Neural crest cell (in vitro differentiated cells): ENCODE measurements around the gene WWOX. TPM values are rescaled to one million over a fixed set of nuclear protein-coding genes. Genes with fewer than 3 reads are reported as not detected.
A peak's percentile ranks its signal among the peaks of the same experiment; 100 is the strongest.

Experiments
- DNase-seq: peaks from one replicate; pipeline ENCODE4 v3.0.0; 2021; ENCODE audit warnings: low read depth, mixed read lengths, low spot score
- H3K27ac Mint-ChIP-seq: one replicate; pipeline ENCODE4 v1.8.0; 2021; ENCODE audit warnings: mild to moderate bottlenecking, mixed read lengths; ENCODE audit not compliant: unreplicated experiment
- H3K27me3 Mint-ChIP-seq: 2 replicates; pipeline ENCODE4 v1.8.0; 2021; ENCODE audit warnings: low read depth, mild to moderate bottlenecking, mixed read lengths
- H3K36me3 Mint-ChIP-seq: 2 replicates; pipeline ENCODE4 v1.8.0; 2021; ENCODE audit warnings: low read depth, mild to moderate bottlenecking, mixed read lengths
- H3K4me1 Mint-ChIP-seq: 2 replicates; pipeline ENCODE4 v1.8.0; 2021; ENCODE audit warnings: mixed read lengths
- H3K4me3 Mint-ChIP-seq: one replicate; pipeline ENCODE4 v1.8.0; 2021; ENCODE audit warnings: mild to moderate bottlenecking, mixed read lengths
- H3K9me3 Mint-ChIP-seq: 2 replicates; pipeline ENCODE4 v1.8.0; 2021; ENCODE audit warnings: mixed read lengths
- CTCF ChIP-seq: fragments of 200-600 bp; sonication (generic); conservative IDR thresholded peaks from 2 replicates; pipeline ENCODE4 v1.5.0; 2021; ENCODE audit warnings: antibody characterized with exemption, mild to moderate bottlenecking
- total RNA-seq: library from RNA; stranded (reverse); gene quantifications from 2 replicates; pipeline ENCODE4 v1.2.1, GENCODE V29; 2021

WWOX gene
- total RNA-seq, 1 donor from 2014 or later, result 30.5 TPM

GRCh38 chr16:78183437-78184237 is 84.2 kb downstream of the WWOX start:
- Mint-ChIP-seq H3K4me3 (no peak overlapping the region), H3K27ac (no peak overlapping the region), H3K9me3 (no peaks in the 10 kb centered on the region), H3K27me3 (no peaks in the 10 kb centered on the region), H3K36me3 (no peaks in the 10 kb centered on the region), H3K4me1 (no peaks in the 10 kb centered on the region)
- no peak for DNase-seq
- TF ChIP-seq CTCF, result no peak

DNA sequence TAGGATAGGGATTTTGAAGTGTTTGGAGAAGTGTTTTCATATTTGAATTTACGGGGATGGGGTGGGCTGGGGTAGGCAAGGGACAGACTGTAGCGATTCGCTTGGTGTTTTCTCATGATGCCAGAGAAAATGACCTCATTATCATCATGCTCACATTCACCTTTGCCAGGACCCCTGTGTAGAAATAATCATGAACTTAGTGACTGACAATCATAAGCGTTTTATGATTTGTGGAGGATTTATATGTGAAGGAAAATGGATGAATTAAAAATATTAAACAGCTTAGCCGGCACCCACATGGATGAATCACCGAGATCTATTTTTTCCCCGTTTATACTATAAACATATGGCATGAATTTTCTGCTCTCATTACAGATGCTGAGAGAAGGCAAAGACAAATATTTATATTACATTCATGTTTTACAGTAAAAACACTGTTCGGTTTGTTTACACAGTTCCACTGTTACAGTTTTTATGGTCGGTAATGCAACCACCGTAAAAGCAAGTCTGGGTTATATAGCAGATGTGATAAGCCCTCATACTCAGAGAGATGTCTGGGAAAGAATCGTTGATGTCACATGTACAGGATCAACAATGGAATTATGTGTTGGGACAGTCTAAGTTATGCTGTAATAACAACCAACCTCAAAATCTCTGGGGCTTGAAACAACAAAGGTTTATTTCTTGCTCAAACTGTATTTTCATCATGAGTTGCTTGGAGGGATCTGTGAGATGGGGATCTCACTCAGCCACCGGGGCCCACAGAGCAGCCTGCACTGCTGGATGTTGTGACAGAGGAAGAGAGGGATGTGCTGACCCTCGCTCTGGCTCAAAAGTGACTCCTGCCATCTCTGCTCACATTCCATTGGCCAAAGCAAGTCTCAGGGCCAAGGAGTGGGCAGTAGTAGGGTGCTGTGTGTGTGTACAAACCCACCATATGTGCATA is 85.1 kb downstream of the WWOX start:
- Mint-ChIP-seq H3K4me1 (no peaks in the 10 kb centered on the region), H3K4me3 (no peak overlapping the region), H3K27me3 (no peaks in the 10 kb centered on the region), H3K9me3 (no peaks in the 10 kb centered on the region), H3K27ac (no peak overlapping the region), H3K36me3 (no peaks in the 10 kb centered on the region)
- no peak for TF ChIP-seq CTCF
- DNase-seq, result no peak

GRCh38 chr16:78189121-78189520 is 89.7 kb downstream of the WWOX start:
- Mint-ChIP-seq H3K9me3 (no peaks in the 10 kb centered on the region), H3K4me3 (no peak overlapping the region), H3K27ac (no peak overlapping the region), H3K4me1 (no peaks in the 10 kb centered on the region), H3K27me3 (no peaks in the 10 kb centered on the region), H3K36me3 (no peaks in the 10 kb centered on the region)
- TF ChIP-seq CTCF, result no peak
- no peak for DNase-seq

DNA sequence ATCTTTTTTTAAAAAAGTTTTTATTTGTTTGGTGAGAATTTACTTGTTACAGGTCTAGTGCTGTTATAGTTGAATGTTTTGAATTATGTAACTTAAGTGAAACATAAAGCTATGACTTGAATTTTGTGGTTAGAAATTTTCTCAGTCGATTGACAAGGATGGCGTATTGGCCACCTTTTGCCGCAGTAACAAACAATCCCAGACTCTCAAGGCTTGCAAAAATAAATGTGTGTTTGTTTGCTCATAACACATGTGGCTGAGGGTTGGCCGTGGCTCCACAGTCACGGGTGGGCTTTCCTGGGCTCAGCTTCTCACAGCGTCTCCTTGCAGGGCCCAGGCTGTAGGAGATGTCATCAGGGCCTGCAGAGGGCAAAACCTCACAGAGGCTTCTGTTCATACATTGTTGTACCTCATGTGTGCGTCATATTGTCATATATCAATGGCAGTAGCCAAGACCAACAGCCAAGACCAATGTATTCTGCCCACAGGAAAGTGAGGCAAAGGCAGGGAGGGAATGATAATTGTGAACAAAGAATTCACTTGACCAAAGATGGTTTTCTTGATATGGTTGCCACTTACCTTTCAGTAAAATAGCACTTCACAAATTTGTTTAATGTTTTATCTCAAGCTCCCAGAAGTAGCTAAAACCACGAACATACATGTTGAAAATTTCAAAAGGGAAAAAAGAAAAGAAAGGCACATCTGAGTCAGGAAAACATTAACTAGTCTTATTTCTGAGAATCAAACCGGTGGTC is 93.5 kb downstream of the WWOX start:
- Mint-ChIP-seq H3K27me3 (no peaks in the 10 kb centered on the region), H3K4me1 (no peaks in the 10 kb centered on the region), H3K27ac (no peak overlapping the region), H3K4me3 (no peak overlapping the region), H3K36me3 (no peaks in the 10 kb centered on the region), H3K9me3 (no peaks in the 10 kb centered on the region)
- TF ChIP-seq CTCF, result no peak
- no peak for DNase-seq

DNA sequence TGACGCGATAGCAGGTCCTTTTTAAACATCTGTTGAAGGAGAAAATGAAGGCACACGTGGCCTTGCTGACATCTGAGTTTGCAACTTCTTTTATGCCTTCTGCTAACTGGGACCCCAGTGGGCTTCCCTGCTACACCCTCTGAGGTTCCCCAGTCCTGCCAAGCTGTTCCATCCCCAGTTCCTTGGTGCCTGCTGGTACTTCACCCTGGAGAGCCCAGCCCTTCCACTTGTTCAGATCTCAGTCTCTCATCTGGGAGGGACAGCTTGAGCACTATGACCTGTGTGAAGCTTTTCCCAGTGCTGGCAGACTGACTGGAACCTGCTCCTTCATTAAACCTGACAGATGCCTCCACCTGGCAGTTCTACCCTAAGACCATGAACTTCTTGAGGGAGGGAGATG is 95.5 kb downstream of the WWOX start:
- Mint-ChIP-seq H3K27me3 (no peaks in the 10 kb centered on the region), H3K9me3 (no peaks in the 10 kb centered on the region), H3K27ac (peak overlapping the region; percentile 19), H3K4me3 (no peak overlapping the region), H3K4me1 (peaks cover 4% of the 10 kb centered on the region), H3K36me3 (no peaks in the 10 kb centered on the region)
- no peak for DNase-seq
- TF ChIP-seq CTCF, result no peak
